ENCODE data around the gene NBAS. TPM values are rescaled to one million over a fixed set of nuclear protein-coding genes. Genes with fewer than 3 reads are reported as not detected.
A peak's percentile ranks its signal among the peaks of the same experiment; 100 is the strongest.

The NBAS gene
- total RNA-seq, 2 donors from 2014 or later, result 29.3 to 32.5 TPM

DNA sequence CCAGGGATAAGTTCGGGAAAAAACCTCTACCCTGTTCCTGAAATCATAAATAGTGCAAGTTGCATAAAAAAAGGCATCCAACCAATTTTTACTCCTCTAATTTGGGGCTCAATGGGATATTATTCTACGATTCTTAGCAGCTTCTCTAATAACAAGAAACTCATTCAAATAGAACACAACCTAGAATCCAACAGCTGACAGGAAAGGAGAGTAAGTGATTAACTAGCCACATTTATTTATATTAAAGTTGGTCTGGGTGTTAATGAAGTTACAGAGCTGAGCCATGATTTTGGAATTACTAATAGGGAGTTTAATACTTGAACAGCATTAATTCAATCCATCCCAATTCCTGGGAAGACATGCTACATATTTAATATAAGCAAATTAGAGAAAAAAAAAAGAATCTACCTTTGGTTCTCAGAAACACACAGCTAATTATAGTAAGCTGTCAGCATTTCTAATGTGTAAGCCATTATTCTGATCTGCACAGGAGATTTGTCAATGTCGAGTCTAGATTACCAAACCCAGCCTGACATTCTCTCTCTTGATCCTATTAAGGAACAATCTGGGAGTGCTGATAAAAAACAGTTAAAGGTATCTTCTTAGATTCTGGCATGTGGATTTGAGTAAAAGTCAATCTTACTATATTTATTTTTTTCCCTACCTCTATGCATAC is 267.7 kb downstream of the NBAS start:
- no peaks in the 10 kb centered on the region for H3K9me3 ChIP-seq (ENCODE audit: control insufficient read depth, low read length, poor library complexity, severe bottlenecking)
- Mint-ChIP-seq H3K36me3 (ENCODE audit: low read depth) (peaks cover 15% of the 10 kb centered on the region), H3K4me3 (no peak overlapping the region), H3K27me3 (no peaks in the 10 kb centered on the region), H3K4me1 (peaks cover 3% of the 10 kb centered on the region), H3K27ac (no peak overlapping the region)
- no peak for DNase-seq
- ATAC-seq, result no peak

DNA sequence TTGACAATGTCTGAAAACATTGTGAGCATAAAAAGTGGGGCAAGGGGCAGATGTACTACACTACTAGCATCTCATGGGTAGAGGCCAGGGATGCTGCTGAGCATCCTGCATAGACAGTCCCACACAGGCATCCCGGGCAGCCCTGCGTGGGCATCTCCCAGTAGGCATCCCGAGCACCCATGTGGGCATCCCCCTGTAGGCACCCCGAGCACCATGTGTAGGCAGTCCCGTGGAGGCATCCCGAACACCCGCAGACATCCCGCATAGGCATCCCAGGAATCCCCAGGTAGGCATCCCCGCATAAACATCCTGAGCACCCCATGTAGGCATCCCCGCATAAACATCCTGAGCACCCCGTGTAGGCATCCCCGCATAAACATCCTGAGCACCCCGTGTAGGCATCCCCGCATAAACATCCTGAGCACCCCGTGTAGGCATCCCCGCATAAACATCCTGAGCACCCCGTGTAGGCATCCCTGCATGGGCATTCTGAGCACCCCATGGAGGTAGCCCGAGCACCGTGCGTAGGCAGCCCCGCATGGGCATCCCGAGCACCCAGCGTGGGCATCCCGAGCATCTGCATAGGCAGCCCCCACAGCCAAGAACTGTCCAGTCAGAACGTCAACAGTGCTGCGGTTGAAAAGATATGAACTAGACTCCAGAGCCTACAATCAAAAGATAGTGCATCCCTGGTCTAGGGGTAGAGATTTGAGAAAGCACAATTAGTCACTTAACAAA is 273.5 kb downstream of the NBAS start:
- H3K9me3 ChIP-seq (ENCODE audit: control insufficient read depth, low read length, poor library complexity, severe bottlenecking), result no peaks in the 10 kb centered on the region
- Mint-ChIP-seq H3K27me3 (no peaks in the 10 kb centered on the region), H3K4me1 (peaks cover 3% of the 10 kb centered on the region), H3K36me3 (ENCODE audit: low read depth) (peaks cover 20% of the 10 kb centered on the region), H3K4me3 (no peak overlapping the region), H3K27ac (no peak overlapping the region)
- DNase-seq (no peak), ATAC-seq (no peak)

DNA sequence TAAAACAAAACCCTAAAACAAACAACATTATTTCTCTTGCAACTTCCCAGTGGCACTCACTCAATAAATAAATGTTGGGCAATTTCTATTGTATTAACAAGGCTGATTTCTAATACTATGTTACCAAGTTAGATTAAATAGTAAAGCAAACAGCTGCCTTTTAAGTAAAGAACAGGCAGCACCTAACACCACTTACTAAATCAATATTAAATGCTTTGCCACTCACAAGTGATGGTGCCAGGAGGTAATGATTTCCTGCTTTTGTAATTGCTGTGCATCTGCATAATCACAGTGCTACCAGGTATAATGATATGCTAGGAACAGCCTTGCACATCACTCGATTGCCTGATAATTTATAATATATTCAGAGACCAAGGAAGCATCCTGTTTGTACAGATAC is 276.5 kb downstream of the NBAS start:
- Mint-ChIP-seq H3K36me3 (ENCODE audit: low read depth) (peaks cover 18% of the 10 kb centered on the region), H3K27me3 (no peaks in the 10 kb centered on the region)

DNA sequence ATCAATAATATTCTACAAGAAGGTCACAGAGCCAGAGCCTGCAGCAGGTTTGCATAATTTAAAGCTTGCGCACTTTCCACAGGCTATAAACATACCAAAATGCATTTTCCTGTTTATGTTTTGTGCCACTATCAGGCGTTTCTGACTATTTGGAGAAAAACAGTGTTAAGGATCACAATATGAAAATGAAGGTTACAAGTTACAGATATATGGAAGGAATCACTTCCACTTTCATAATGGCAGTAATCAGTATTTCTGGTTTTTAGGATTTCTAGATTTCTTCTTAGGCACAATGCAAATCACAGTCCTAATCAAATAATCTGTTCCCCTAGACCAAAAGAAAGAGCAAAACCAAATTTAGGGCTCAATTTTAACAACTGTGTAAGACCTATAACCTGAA is 279.5 kb downstream of the NBAS start:
- Mint-ChIP-seq H3K4me3 (no peak overlapping the region), H3K27me3 (no peaks in the 10 kb centered on the region), H3K4me1 (peaks cover 5% of the 10 kb centered on the region), H3K27ac (no peak overlapping the region), H3K36me3 (ENCODE audit: low read depth) (peaks cover 16% of the 10 kb centered on the region)
- ATAC-seq (no peak), DNase-seq (no peak)
- H3K9me3 ChIP-seq (ENCODE audit: control insufficient read depth, low read length, poor library complexity, severe bottlenecking), result no peaks in the 10 kb centered on the region

More for the DNA sequence above, 276.5 kb downstream of the NBAS start:
- no peak for ATAC-seq
- no peaks in the 10 kb centered on the region for H3K9me3 ChIP-seq (ENCODE audit: control insufficient read depth, low read length, poor library complexity, severe bottlenecking)
- H3K27ac Mint-ChIP-seq, result no peak overlapping the region
- no peak overlapping the region for H3K4me3 Mint-ChIP-seq
- H3K4me1 Mint-ChIP-seq, result peaks cover 3% of the 10 kb centered on the region
- DNase-seq, result no peak

DNA sequence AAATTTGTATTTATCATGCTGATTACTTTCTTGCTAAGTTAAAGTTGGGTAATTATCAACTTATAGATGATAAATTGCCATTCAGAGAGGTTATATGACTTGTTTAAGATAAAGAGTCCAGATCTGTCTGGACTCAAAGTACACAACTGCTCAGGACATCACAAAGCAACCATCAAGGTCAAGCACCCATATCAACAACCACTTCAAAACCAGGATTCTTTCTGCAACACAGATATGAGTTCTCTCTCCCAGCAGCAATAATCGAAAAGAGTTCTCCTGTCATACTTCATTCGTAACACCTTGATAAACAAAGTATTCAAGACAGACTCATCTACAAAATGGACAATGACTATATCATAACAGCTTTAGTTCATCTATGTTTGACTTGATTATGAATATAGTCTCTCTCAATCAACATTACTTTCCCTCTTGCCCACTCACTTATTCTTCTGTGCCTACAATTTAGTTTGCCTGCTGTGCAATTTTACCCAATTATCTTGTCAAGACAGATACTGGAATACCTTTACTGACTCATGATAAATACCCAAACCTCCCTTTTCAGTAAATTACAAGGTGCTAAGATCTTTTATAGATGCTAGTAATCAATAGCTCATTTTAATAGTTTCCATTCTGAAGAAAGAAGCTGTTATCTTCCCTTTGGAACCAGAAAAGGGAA is 281.8 kb downstream of the NBAS start:
- Mint-ChIP-seq H3K27me3 (no peaks in the 10 kb centered on the region), H3K36me3 (ENCODE audit: low read depth) (peaks cover 8% of the 10 kb centered on the region), H3K4me3 (no peak overlapping the region), H3K27ac (no peak overlapping the region), H3K4me1 (peaks cover 3% of the 10 kb centered on the region)
- no peak for ATAC-seq
- DNase-seq, result no peak
- no peaks in the 10 kb centered on the region for H3K9me3 ChIP-seq (ENCODE audit: control insufficient read depth, low read length, poor library complexity, severe bottlenecking)

DNA sequence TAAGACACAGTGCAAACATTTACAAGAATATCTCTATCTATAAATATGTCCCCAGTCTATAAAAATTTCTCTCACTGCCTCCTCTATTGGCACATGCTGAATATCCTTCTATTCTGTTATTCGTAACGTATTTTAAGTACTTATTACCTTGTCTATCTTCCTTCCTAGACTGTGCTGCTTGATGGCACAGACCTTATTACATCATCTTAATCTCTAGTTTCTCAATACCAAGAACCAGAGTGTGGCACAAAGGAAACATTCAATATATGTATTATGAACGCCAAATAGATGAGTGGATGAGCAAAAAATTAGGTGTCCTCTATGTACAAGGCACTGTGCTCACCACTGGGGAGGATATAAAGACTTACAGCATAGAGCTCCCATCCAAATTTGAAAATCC is 282.8 kb downstream of the NBAS start:
- peaks cover 9% of the 10 kb centered on the region for H3K36me3 Mint-ChIP-seq (ENCODE audit: low read depth)
- no peak overlapping the region for H3K27ac Mint-ChIP-seq
- H3K4me3 Mint-ChIP-seq, result no peak overlapping the region
- ATAC-seq (no peak), DNase-seq (no peak)
- peaks cover 5% of the 10 kb centered on the region for H3K4me1 Mint-ChIP-seq
- H3K27me3 Mint-ChIP-seq, result no peaks in the 10 kb centered on the region
- H3K9me3 ChIP-seq (ENCODE audit: control insufficient read depth, low read length, poor library complexity, severe bottlenecking), result no peaks in the 10 kb centered on the region

DNA sequence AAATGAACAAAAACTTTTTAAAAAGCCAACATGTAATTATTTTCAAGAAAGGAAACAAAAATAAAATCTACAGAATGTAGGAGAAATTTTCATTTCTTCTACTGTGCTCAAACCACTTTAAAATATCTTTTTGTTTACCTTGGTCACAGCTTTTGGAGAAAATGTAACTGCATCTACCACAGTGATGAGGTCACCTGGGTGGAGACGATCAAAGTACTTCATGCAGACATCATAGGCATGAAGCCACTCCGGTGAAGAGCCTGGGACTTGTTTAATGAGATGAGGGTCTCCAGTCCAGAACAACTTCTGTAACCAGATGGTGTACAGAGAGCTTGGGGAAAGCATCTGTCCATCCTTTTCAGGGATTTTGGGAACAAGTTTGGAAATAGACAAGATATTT is 285.8 kb downstream of the NBAS start:
- no peak for ATAC-seq
- no peak overlapping the region for H3K4me3 Mint-ChIP-seq
- peaks cover 10% of the 10 kb centered on the region for H3K36me3 Mint-ChIP-seq (ENCODE audit: low read depth)
- H3K4me1 Mint-ChIP-seq, result peaks cover 5% of the 10 kb centered on the region
- H3K27ac Mint-ChIP-seq, result no peak overlapping the region
- no peak for DNase-seq
- H3K9me3 ChIP-seq (ENCODE audit: control insufficient read depth, low read length, poor library complexity, severe bottlenecking), result no peaks in the 10 kb centered on the region
- no peaks in the 10 kb centered on the region for H3K27me3 Mint-ChIP-seq

DNA sequence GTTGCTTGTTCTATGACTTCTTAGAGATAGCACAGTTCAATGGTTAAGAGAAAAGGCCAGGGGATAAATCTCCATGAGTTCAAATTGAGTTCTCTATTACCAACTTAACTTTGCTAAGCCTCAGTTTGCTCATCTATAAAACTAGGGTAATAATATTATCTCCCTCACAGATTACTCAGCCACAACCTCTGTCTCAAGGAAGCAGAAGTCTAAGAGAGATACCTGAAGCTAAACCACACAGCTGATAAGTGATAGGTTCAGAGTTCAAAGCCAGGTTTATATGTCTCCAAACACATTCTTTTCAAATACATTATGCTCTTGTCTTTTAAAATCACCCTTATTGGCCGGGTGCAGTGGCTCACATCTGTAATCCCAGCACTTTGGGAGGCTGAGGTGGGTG is 287.7 kb downstream of the NBAS start:
- no peaks in the 10 kb centered on the region for H3K27me3 Mint-ChIP-seq
- peaks cover 10% of the 10 kb centered on the region for H3K36me3 Mint-ChIP-seq (ENCODE audit: low read depth)
- DNase-seq, result no peak
- no peak for ATAC-seq
- H3K9me3 ChIP-seq (ENCODE audit: control insufficient read depth, low read length, poor library complexity, severe bottlenecking), result no peaks in the 10 kb centered on the region
- peak overlapping the region; percentile 36 for H3K4me3 Mint-ChIP-seq
- H3K27ac Mint-ChIP-seq, result no peak overlapping the region
- H3K4me1 Mint-ChIP-seq, result peaks cover 5% of the 10 kb centered on the region

DNA sequence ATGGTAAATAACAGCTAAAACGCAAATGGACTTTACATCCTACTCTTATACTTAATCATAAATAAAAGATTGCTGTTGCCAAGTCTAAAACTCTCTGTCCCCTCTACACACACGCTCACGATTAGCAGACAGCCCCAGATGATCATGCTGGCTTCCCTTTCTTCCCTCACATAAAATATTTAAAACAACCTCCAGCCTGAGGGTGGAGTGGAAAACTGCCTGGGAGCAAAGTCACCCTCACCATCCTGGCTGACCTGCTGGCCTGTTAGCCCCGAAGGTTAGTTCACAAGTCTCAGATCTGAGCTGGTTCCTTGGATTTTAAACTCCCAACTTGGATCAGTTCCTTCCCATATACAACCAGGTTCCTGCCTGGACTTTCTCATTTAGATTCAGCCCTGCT is 288.2 kb downstream of the NBAS start:
- H3K36me3 Mint-ChIP-seq (ENCODE audit: low read depth), result peaks cover 8% of the 10 kb centered on the region
- no peaks in the 10 kb centered on the region for H3K27me3 Mint-ChIP-seq
- H3K9me3 ChIP-seq (ENCODE audit: control insufficient read depth, low read length, poor library complexity, severe bottlenecking), result no peaks in the 10 kb centered on the region
- H3K27ac Mint-ChIP-seq, result no peak overlapping the region
- peaks cover 3% of the 10 kb centered on the region for H3K4me1 Mint-ChIP-seq
- no peak overlapping the region for H3K4me3 Mint-ChIP-seq
- no peak for ATAC-seq
- no peak for DNase-seq

DNA sequence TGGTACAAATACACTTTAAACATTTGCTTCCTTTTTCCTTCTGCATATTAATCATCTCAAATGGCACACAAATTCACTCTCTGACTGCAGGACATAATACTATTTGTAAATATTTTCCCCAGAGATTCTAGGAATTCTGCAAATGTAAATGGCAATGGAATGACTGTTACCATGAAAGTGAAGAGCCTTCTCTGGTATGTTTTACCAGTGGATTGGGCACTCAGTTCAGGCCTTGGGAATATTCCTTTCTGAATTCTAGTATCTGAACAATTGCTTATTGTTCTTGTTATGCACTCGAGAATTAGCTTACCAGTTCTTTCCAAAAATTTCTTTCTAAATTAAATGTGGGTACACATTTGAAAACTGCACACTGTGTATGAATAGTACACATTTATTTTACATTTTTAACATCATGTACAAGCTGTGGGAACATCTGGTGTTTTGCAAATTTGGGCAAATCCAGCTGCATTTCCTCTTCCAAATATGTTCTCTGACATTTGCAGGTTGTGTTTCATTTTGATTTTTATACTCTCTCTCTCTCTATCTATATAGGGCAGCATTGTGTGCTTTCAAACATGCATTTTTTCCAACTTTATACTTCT is 289.1 kb downstream of the NBAS start:
- peaks cover 8% of the 10 kb centered on the region for H3K36me3 Mint-ChIP-seq (ENCODE audit: low read depth)
- no peak overlapping the region for H3K27ac Mint-ChIP-seq
- DNase-seq, result no peak
- H3K4me1 Mint-ChIP-seq, result peaks cover 3% of the 10 kb centered on the region
- ATAC-seq, result no peak
- H3K4me3 Mint-ChIP-seq, result no peak overlapping the region
- H3K9me3 ChIP-seq (ENCODE audit: control insufficient read depth, low read length, poor library complexity, severe bottlenecking), result no peaks in the 10 kb centered on the region
- H3K27me3 Mint-ChIP-seq, result no peaks in the 10 kb centered on the region

DNA sequence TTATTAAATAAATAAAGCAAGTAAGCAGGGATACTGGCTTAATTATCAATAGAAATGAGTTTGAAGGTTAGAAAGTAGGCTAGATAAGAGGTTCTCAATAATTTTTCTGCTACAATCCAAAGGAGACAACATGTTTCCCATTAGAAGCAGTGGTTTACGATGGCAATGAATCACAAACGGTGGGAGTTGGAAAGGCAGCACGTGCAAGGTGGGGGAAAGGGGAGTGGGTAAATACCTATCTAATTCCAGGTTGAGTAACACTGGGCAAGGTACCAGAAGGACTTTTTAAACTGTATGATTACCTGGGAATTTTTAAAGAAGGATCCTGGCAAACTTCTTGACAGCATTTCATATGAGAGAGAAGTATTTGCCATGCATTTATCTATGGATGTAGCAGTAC is 289.9 kb downstream of the NBAS start:
- Mint-ChIP-seq H3K36me3 (ENCODE audit: low read depth) (peaks cover 10% of the 10 kb centered on the region), H3K27me3 (no peaks in the 10 kb centered on the region), H3K27ac (no peak overlapping the region), H3K4me1 (peaks cover 3% of the 10 kb centered on the region), H3K4me3 (no peak overlapping the region)
- H3K9me3 ChIP-seq (ENCODE audit: control insufficient read depth, low read length, poor library complexity, severe bottlenecking), result no peaks in the 10 kb centered on the region
- DNase-seq, result no peak
- no peak for ATAC-seq

DNA sequence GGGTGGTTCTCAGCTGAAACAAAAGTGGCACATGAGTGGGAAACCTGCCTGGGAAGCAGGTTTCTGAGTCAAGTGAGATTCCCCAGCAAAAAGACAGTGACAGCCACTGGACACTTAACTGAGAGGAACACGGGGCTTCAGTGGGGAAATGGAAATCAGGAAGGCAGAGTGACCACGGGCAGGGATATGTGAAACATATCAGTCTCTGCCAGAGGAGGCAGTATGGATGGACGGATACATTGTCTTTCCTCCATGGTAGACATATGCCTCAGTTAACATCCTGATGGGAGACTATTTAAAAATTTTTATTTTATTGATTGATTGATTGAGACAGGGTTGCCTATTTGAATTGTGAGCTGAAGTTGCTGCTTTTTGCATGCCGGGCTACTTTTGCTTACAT is 292.1 kb downstream of the NBAS start:
- DNase-seq (no peak), ATAC-seq (no peak)
- no peaks in the 10 kb centered on the region for H3K27me3 Mint-ChIP-seq
- no peaks in the 10 kb centered on the region for H3K9me3 ChIP-seq (ENCODE audit: control insufficient read depth, low read length, poor library complexity, severe bottlenecking)
- no peak overlapping the region for H3K4me3 Mint-ChIP-seq
- no peak overlapping the region for H3K27ac Mint-ChIP-seq
- peaks cover 8% of the 10 kb centered on the region for H3K36me3 Mint-ChIP-seq (ENCODE audit: low read depth)
- H3K4me1 Mint-ChIP-seq, result no peaks in the 10 kb centered on the region

DNA sequence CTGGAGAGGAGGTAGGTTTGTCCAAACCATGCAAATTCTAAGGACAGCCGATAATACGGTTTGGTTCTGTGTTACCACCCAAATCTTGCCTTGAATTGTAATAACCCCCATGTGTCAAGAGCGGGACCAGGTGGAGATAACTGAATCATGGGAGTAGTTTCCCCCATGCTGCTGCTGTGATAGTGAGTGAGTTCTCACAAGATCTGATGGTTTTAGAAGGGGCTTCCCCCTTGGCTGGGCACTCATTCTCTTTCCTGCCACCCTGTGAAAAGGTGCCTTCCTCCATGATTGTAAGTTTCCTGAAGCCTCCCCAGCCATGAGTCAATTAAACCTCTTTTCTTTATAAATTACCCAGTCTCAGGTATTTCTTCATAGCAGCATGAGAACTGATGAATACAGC is 295.2 kb downstream of the NBAS start:
- Mint-ChIP-seq H3K4me3 (no peak overlapping the region), H3K27ac (no peak overlapping the region), H3K36me3 (ENCODE audit: low read depth) (peaks cover 6% of the 10 kb centered on the region), H3K4me1 (no peaks in the 10 kb centered on the region), H3K27me3 (no peaks in the 10 kb centered on the region)
- DNase-seq (no peak), ATAC-seq (no peak)
- no peaks in the 10 kb centered on the region for H3K9me3 ChIP-seq (ENCODE audit: control insufficient read depth, low read length, poor library complexity, severe bottlenecking)

Data from T-helper 17 cell (primary cell).